H1 (cell line): ENCODE data around the gene SLX9.

Experiments
- BACH1 ChIP-seq: IDR thresholded peaks from 2 replicates; pipeline ENCODE4 v1.6.1; 2012; ENCODE audit warnings: low read length, improper control_type of control experiment
- EP300 ChIP-seq, 2 experiments: IDR thresholded peaks; 1 replicate in 1 of 2; 2 replicates in 1 of 2; pipeline ENCODE4 v1.6.1; 2011 to 2012; ENCODE audit warnings: low read depth in 2 of 2, low read length in 2 of 2, mild to moderate bottlenecking in 2 of 2, borderline replicate concordance in 1 of 2, inconsistent platforms in 1 of 2, moderate library complexity in 1 of 2
- POLR2A ChIP-seq, 2 experiments: IDR thresholded peaks; 1 replicate in 1 of 2; 2 replicates in 1 of 2; pipeline ENCODE4 v1.6.1; 2011; ENCODE audit warnings: low read depth in 2 of 2, low read length in 2 of 2, mild to moderate bottlenecking in 2 of 2; ENCODE audit errors: control extremely low read depth in 1 of 2

DNA sequence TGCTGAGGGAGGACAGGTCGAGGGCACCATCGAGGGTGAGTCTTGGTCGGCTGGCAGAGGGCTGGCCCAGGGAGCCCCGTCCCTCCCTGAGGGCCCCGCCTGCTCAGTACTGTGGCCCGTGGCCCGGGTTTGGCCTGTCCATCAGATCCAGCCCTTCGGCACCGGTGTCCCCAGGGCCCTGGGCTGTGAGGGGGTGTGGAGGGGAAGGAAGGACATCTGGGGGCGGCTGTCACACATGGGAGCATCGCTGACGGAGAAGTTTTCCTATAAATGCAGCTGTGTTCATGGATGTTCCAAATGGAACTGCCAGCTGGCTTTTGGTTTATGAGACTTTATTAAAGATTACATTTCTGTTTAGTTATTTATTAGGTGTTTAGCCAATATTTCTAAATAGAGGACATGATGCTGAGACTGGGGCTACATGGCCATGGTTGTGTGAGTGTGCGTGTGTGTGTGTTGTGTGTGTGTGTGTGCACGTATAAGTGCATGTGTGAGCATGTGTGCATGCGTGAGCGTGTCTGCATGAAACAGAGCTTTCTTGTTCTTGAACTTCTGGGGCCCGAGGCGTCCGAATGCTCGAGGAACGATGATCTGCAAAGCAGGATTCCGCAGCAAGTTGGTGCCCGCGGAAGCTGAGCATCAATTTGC is 54.3 kb downstream of the SLX9 start:
- no peak for TF ChIP-seq EP300 (IDR thresholded peaks at IDR 0.05; ENCODE audit: borderline replicate concordance in 1 of 2, low read depth in 2 of 2, low read length in 2 of 2)
- no peak for TF ChIP-seq BACH1
- TF ChIP-seq POLR2A (IDR thresholded peaks at IDR 0.05; ENCODE audit: control extremely low read depth in 1 of 2, low read depth in 2 of 2, low read length in 2 of 2) = no peak
